T-helper 9 cell (primary cell): ENCODE measurements around the gene FNBP1L.
"Not testable (repeated sequence)": the region's sequence is repeated elsewhere in the genome, so short reads cannot be mapped to it uniquely, and the experiment has no call there.

Source experiments
- DNase-seq: peaks from one replicate; pipeline ENCODE4 v3.0.0-alpha.2; 2020

Gene FNBP1L

DNA sequence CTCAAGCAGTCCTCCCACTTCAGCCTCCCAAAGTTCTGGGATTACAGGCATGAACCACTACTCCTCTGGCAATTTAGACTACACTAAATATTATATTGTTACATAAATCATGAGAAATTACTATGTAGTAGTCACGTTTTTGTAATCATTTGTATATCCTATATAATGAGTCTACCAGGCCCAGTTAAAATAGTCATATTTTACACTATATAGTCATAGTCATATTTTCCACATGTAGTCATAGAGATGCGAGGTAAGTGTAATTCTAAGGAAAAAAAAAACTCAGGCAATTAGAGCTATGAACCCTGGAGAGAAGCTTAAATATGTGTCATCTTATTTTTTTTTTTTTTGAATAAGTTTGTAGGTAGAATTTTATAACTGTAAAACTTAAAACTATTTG lies 90.0 kb downstream of the FNBP1L start:
- no peak for DNase-seq

GRCh38 chr1:93541045-93541444 lies 93.1 kb downstream of the FNBP1L start:
- DNase-seq, result no peak

- no peak for DNase-seq
Observed at GRCh38 chr1:93542398-93542797, 94.5 kb downstream of the FNBP1L start.

DNA sequence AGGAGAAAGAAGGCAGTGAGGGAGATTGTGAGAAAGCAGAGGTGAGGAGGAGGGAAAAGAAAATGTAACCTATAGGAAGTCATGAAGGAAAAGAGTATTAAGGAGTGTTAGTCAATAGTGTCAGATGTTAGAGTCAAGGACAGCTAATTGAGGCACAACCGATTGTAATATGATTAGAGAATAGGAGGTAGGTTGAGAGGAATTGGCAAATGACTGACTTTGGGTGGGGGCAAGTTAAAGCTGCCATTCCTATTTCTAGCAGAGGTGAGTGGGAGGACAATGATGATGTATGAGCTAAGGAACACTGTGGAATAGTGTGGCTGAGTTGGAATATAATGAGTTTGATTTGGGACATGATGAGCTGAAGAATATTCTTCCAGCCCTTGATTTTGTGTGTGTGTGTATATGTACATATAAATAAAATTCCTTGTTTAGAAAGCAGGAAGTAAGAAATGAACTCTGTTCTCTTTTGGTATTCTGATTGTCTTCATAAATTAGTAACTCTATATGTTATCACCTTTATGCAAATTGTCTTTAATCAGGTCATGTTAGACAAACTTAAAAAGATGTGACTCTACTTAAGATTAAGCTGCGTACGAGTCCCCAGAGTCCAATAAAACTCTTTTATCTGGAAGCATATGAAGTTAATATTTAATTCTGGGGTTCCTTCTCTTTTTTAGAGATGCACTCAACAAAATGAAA lies 98.4 kb downstream of the FNBP1L start:
- DNase-seq, result no peak

DNA sequence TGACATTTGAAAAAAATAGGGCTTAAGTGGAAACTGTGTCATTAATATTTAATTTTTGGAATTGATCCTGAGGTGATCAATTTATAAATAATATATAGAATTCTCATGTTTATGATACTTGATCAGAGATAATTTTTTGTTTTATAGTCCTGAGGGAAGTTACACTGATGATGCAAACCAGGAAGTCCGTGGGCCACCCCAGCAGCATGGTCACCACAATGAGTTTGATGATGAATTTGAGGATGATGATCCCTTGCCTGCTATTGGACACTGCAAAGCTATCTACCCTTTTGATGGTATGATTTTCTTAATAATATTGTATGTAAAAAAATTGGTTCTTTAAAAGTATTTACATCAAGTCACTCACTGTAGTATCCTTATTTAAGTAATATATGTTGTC lies 101.2 kb downstream of the FNBP1L start:
- DNase-seq, result no peak

DNA sequence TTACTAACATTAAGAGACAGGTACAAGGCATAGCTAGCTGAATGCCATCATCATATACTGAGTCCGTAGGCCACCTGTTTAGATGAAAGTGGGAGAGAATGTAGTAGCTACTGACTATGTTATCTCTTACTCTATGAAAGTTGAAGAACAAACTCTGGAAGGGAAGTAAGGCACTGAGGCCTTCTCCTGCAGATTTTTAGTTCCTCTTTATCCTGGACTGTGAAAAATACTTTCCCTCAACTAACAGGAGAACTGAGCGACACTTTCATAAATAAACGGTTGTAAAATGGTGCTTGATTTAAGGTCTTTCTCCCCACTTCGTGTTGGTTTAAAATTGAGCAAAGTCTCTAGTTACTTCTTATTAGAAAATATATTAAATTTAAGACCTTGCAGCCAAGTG lies 101.9 kb downstream of the FNBP1L start:
- no peak for DNase-seq

DNA sequence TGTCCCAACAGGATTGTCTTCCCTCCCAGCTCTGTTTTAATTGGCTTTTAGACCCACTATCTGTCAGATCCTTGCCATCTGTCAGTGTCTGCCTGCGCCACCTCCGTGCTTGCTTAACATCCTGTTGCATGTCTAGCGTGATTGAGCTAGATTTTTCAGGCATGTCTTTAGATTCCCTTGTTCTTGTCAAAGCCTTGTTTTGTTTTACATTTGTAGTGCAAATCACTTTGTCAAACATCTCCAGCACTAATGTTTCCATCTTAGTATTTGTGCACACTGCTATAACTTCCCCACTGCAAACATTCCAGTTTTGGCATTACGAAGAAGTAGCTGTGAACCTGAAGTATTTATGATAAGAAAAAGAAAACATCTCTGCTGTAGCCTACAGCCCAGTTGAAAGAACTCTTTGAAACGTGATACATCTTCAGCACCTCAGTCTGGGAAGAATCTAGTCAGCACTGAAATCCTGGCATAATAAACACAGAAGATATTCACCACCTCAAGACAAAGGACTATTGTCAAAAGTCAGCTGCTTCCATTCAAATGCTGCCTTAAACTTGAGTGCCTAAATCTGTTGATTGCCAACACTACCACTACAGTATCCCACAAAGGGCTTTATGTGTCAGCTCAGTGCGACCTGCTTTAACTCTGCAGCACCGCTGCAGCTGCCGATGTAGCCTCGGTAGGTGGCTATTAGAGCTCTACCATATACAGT lies 105.0 kb downstream of the FNBP1L start:
- DNase-seq, result no peak

DNA sequence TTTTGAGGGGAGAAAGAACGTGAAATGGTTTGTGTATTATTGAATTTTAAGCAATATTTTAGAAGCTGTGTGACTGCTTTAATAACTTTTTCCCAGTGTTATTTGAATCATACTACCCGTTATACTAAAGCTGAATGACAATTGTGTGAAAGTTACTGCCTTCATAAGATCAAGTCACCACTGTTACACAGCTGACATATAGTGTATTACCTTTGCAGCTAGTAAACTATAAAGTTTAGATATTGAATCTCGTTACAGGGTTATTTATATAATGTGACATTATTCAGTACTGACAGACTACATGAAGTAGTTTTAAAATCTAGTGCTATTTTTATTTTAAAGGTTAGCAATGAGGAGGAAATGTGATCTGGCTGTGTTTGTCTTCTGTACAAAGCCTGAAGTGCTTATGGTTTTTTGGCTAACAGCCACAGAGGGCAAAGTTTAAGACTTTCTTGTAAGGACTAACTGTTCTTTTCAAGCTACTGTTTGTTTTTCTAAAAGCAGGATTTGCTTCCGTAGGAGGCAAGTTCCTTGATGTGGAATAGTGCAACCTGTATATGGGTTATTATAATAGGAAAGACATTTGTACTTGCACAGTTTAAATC lies 106.1 kb downstream of the FNBP1L start:
- not testable (repeated sequence) for DNase-seq

- no peak for DNase-seq
Observed at GRCh38 chr1:93554883-93555872, 107.3 kb downstream of the FNBP1L start.

GRCh38 chr1:93556291-93556690 lies 108.4 kb downstream of the FNBP1L start:
- no peak for DNase-seq

DNA sequence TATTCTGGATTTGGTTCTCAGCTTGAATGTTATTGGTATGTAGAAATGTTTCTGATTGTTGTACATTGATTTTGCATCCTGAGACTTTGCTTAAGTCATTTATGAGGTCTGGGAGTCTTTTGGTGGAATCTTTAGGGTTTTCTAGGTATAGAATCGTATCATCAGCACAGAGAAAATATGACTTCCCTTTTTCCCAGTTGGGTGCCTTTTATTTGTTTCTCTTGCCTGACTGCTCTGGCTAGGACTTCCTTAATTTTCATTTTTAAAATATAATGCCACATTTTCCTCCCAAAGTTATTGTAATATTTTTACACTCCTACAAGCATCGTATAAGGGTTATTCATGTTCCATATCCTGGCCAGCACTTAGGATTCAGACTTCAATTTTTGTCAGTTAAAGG lies 111.1 kb downstream of the FNBP1L start:
- DNase-seq, result no peak

GRCh38 chr1:93559695-93560094 lies 111.8 kb downstream of the FNBP1L start:
- no peak for DNase-seq

DNA sequence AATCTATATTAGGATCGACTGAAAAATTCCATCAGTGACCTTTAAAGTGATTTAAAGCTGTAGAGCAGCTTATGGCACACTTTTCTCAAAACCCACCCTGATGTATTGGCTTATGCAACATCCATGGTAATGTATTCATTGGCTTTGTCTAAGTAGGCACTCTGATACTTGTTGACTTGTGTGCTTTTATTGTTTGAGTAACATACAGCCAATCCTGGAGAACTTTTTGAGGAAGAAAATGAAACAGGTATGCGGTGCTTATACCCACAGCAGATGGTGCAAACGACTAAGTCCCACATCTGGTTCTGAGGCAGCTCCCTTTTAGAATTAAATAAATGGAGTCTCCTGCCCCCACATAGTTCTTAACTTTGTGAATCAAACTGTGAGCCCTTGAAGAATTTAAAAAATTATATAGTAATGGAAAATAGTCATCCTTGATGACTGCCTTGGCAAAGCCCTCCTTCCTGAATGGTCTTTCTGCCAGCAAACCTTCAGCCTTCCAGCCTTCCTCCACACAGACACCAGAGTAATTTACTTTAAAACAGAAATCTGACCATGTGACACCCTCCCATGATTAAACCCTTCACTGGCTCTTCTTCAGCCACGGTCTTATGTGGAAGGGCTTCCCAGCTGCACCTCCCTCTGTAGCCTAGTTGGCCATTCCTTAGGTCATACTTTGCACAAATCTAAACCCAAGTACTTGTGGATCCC lies 117.7 kb downstream of the FNBP1L start:
- no peak for DNase-seq

GRCh38 chr1:93566227-93566626 lies 118.3 kb downstream of the FNBP1L start:
- no peak for DNase-seq

- DNase-seq, result no peak
Observed at GRCh38 chr1:93567255-93567918, 119.5 kb downstream of the FNBP1L start.

GRCh38 chr1:93569489-93569888 lies 121.6 kb downstream of the FNBP1L start:
- DNase-seq, result no peak

DNA sequence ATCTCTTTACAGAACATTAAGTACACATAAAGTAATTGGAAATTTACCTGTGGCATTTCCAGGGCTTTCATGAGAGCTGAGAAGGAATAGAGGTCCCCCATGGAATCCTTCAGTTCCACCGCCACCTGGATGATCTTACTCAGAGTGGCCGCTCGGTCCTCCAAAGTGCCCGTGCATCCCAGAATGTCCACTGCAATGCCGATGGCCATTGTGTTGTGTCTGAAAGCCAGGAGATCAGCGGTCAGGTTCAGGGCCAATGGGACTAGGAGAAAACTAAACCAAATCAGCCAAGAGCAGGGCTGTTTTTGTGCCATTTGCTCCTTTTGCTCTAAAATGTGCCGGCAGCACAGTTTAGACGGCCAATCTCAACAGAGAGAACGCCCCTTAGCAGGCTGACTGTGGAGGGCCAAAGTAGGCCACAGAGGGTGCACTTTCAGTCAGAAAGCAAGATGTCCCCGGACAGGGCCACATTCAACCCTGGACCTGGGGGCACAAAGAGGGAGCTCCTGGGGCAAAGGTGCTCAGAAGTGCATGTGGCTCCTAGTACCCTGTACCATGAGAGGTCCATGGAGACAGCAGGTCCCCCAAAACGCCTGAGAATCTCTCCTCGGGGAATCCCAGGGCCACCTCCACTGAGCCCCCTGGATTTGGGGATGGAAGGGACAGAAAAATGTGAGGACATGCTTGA lies 123.8 kb downstream of the FNBP1L start:
- DNase-seq, result no peak

DNA sequence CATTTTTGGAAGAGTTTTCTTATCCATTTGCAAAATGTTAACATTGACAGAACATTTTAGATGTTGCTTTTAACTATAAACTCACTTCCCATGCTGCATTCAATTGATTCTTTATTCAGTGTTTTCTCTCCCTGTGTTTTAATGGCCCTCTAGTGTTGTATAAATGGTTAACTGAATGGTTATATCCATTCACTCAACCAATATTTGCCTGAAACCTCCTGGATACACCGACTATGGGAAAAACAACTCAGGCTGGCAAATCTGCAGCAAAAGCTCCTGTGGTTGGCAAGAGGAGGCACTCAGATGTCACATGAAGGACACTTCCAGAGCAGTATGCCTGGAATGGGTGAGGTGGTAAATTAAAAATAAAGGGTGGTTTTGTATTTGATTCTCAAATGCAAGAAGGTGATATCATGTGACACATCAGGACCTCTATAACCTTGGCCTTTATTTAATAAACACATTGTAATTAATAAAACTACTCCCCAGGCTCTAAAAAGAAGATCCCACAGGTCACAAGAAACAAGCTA lies 126.1 kb downstream of the FNBP1L start:
- DNase-seq, result no peak

DNA sequence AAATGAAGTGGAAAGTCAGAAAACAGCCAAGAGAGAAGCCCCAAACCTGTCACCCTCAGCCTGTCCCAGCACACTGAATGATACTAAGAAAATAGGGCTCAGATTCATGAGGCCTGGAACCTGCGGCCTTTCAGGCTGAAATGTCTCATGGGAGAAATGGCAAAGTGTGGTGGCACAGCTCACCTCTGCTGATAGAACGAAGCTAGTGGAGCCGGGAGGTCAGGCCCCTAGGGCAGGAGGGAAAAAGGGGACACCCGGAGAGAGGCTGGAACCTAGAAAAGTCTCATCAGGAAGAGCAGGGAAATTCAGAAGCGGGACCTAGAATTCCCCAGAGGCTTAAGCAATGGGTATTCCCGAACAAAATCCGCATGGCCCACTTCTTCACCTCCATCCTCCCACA lies 126.6 kb downstream of the FNBP1L start:
- DNase-seq, result no peak

DNA sequence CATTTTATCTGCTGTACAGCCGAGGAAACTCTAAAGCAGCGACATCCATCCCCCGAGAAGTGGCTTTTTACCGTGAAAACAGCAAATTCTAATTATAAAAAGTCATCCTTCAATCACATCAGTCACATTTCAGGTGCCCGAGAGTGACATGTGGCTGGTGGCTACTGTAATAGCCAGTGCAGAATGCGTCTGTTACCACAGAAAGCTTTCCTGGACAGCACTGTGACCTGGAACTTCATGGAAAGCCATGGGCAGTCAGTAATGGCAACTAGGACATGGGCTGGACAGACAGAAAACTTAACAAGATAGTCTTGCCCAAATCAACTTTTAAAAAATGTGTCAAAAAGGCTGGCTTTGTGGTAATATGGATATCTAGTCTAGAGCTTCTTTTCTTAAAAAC lies 127.1 kb downstream of the FNBP1L start:
- DNase-seq, result no peak
